ENCODE results near the gene TFEB. TPM values are rescaled to one million over a fixed set of nuclear protein-coding genes. Genes with fewer than 3 reads are reported as not detected.

TFEB gene
- total and polyA plus RNA-seq, 10 donors = 55.9 to 150 (median 76.9) TPM

- peak; percentile 88 for DNase-seq
- Histone ChIP-seq H3K4me3 (peak overlapping the region; percentile 78 to 98 (median 94)), H3K36me3 (peaks cover 0 to 13% (median 0%) of the 10 kb centered on the region in 6 donors), H3K27me3 (replicated peaks in 1 of 7) (no peaks in the 10 kb centered on the region), H3K27ac (peak overlapping the region; percentile 82 to 100 (median 98)), H3K4me1 (peaks cover 41 to 72% (median 68%) of the 10 kb centered on the region in 6 donors), H3K9me3 (no peaks in the 10 kb centered on the region)
- intact Hi-C loops (cut with DNase I; ENCODE audit: low total_unique reads) = loop anchor here (10.0 kb wide), 1 partner anchor 48 kb away; no protein-coding TSS in a partner anchor
- TF ChIP-seq POLR2A (IDR thresholded peaks at IDR 0.05) (peak in 1 of 3 donors; percentile 33), POLR2AphosphoS5 (IDR thresholded peaks at IDR 0.05) (peak in 2 of 3 donors; percentile 72 to 90), CTCF (IDR thresholded peaks at IDR 0.05 in 8 of 11, conservative IDR thresholded peaks at IDR 0.05 in 3 of 11) (no peak)
- WGBS, 5 donors = 52 to 71% (median 56%) methylated on average over 8 of the region's 8 CpGs
Observed at GRCh38 chr6:41732591-41733359, 2.6 kb downstream of the TFEB start.

GRCh38 chr6:41732149-41732548, 3.3 kb downstream of the TFEB start:
- no peak for TF ChIP-seq POLR2A (IDR thresholded peaks at IDR 0.05)
- H3K4me1 ChIP-seq = peaks cover 41 to 79% (median 75%) of the 10 kb centered on the region in 6 donors
- H3K27ac ChIP-seq = peak overlapping the region in 7 of 8 donors; percentile 82 to 100 (median 99)
- no peaks in the 10 kb centered on the region for H3K27me3 ChIP-seq (replicated peaks in 1 of 7)
- DNase-seq = no peak
- intact Hi-C loops (cut with DNase I; ENCODE audit: low total_unique reads) = loop anchor here (10.0 kb wide), 1 partner anchor 47 kb away; no protein-coding TSS in a partner anchor
- peak overlapping the region in 7 of 8 donors; percentile 90 to 98 (median 94) for H3K4me3 ChIP-seq
- peaks cover 0 to 17% (median 0%) of the 10 kb centered on the region in 6 donors for H3K36me3 ChIP-seq
- H3K9me3 ChIP-seq = no peaks in the 10 kb centered on the region

- intact Hi-C loops (cut with DNase I; ENCODE audit: low total_unique reads) = loop anchor here (10.0 kb wide), 1 partner anchor 47 kb away; no protein-coding TSS in a partner anchor
- 56 to 82% (median 77%) methylated on average over 7 of the region's 7 CpGs for WGBS, 5 donors
- DNase-seq = peak; percentile 66
- Histone ChIP-seq H3K4me1 (peaks cover 43 to 84% (median 80%) of the 10 kb centered on the region in 6 donors), H3K27ac (peak overlapping the region; percentile 10 to 100 (median 98)), H3K36me3 (peaks cover 0 to 17% (median 0%) of the 10 kb centered on the region in 6 donors), H3K9me3 (no peaks in the 10 kb centered on the region), H3K27me3 (replicated peaks in 1 of 7) (no peaks in the 10 kb centered on the region), H3K4me3 (peak overlapping the region in 7 of 8 donors; percentile 16 to 98 (median 93))
- TF ChIP-seq POLR2A (IDR thresholded peaks at IDR 0.05) = no peak
- TF ChIP-seq POLR2AphosphoS5 (IDR thresholded peaks at IDR 0.05) = no peak
- no peak for TF ChIP-seq CTCF (IDR thresholded peaks at IDR 0.05 in 8 of 11, conservative IDR thresholded peaks at IDR 0.05 in 3 of 11)
Observed at GRCh38 chr6:41731561-41732086, 3.8 kb downstream of the TFEB start.

- Histone ChIP-seq H3K4me3 (peak overlapping the region in 7 of 8 donors; percentile 23 to 98 (median 93)), H3K9me3 (no peaks in the 10 kb centered on the region), H3K27me3 (replicated peaks in 1 of 7) (no peaks in the 10 kb centered on the region), H3K36me3 (peaks cover 0 to 19% (median 0%) of the 10 kb centered on the region in 6 donors), H3K4me1 (peaks cover 47 to 86% (median 85%) of the 10 kb centered on the region in 6 donors), H3K27ac (peak overlapping the region in 7 of 8 donors; percentile 26 to 100 (median 99))
- TF ChIP-seq CTCF (IDR thresholded peaks at IDR 0.05 in 8 of 11, conservative IDR thresholded peaks at IDR 0.05 in 3 of 11) = no peak
- peak in 1 of 3 donors; percentile 76 for TF ChIP-seq POLR2AphosphoS5 (IDR thresholded peaks at IDR 0.05)
- peak; percentile 71 for DNase-seq
- intact Hi-C loops (cut with DNase I; ENCODE audit: low total_unique reads) = loop anchor here (10.0 kb wide), 1 partner anchor 46 kb away; no protein-coding TSS in a partner anchor
- 52 to 60% (median 55%) methylated on average over 9 of the region's 9 CpGs for WGBS, 5 donors
Observed at GRCh38 chr6:41730531-41731436, 4.6 kb downstream of the TFEB start.

Data from spleen (tissue), 11 donors.